Endodermal cell (in vitro differentiated cells): Measurements from ENCODE around the gene NDFIP1. TPM values are rescaled to one million over a fixed set of nuclear protein-coding genes. Genes with fewer than 3 reads are reported as not detected.

Experiments
- DNase-seq: peaks from one replicate; pipeline ENCODE4 v3.0.0-alpha.2; 2017
- H3K27ac ChIP-seq: 2 replicates; pipeline ENCODE4 v1.5.1; 2013; ENCODE audit warnings: mild to moderate bottlenecking, low read depth, low read length, moderate library complexity
- H3K27me3 ChIP-seq: 2 replicates; pipeline ENCODE4 v1.6.1; 2013; ENCODE audit warnings: mild to moderate bottlenecking, low read length, moderate library complexity; ENCODE audit not compliant: insufficient read depth, control insufficient read depth, poor library complexity, severe bottlenecking
- H3K36me3 ChIP-seq: 2 replicates; pipeline ENCODE4 v1.7.0; 2013; ENCODE audit warnings: mild to moderate bottlenecking, low read length, moderate library complexity; ENCODE audit not compliant: control insufficient read depth, insufficient read depth
- H3K4me1 ChIP-seq: one replicate; pipeline ENCODE4 v1.7.0; 2013; ENCODE audit warnings: low read length; ENCODE audit not compliant: control insufficient read depth, insufficient read depth
- H3K4me3 ChIP-seq: 2 replicates; pipeline ENCODE4 v1.5.1; 2013; ENCODE audit warnings: mild to moderate bottlenecking, low read length, moderate library complexity
- H3K9ac ChIP-seq: 2 replicates; pipeline ENCODE4 v1.6.1; 2013; ENCODE audit warnings: mild to moderate bottlenecking, low read length, moderate library complexity; ENCODE audit not compliant: poor library complexity, severe bottlenecking; ENCODE audit errors: extremely low read depth
- H3K9me3 ChIP-seq: 2 replicates; pipeline ENCODE4 v1.6.1; 2013; ENCODE audit warnings: mild to moderate bottlenecking, low read length, moderate library complexity; ENCODE audit not compliant: control insufficient read depth
- H3K27ac Mint-ChIP-seq: 2 replicates; pipeline ENCODE4 v1.8.0; 2020; ENCODE audit warnings: mixed read lengths
- H3K27me3 Mint-ChIP-seq: 2 replicates; pipeline ENCODE4 v1.8.0; 2021; ENCODE audit warnings: mild to moderate bottlenecking, mixed read lengths; ENCODE audit not compliant: insufficient read depth
- H3K36me3 Mint-ChIP-seq: 2 replicates; pipeline ENCODE4 v1.8.0; 2020; ENCODE audit warnings: low read depth, mixed read lengths
- H3K4me1 Mint-ChIP-seq: 2 replicates; pipeline ENCODE4 v1.8.0; 2020; ENCODE audit warnings: mixed read lengths
- H3K4me3 Mint-ChIP-seq: 2 replicates; pipeline ENCODE4 v1.8.0; 2020; ENCODE audit warnings: mild to moderate bottlenecking, moderate library complexity, mixed read lengths
- H3K9me3 Mint-ChIP-seq: 2 replicates; pipeline ENCODE4 v1.8.0; 2020; ENCODE audit warnings: mild to moderate bottlenecking, mixed read lengths
- CTCF ChIP-seq: fragments of 200-600 bp; sonication (generic); conservative IDR thresholded peaks from 2 replicates; pipeline ENCODE4 v1.5.0; 2021; ENCODE audit warnings: antibody characterized with exemption, mild to moderate bottlenecking
- WGBS, 2 experiments: methylation state at CpG; one replicate each; pipeline versions ENCODE4 v1.1.5 to v1.1.7; 2013; ENCODE audit warnings: missing lambda C conversion rate in 2 of 2, mixed read lengths in 1 of 2; ENCODE audit not compliant: insufficient coverage in 1 of 2, insufficient read length in 1 of 2; 5-methylcytosine and 5-hydroxymethylcytosine counted together
- total RNA-seq, 2 donors: library from RNA; stranded (reverse); fragmentation: NEBNext Ultra II Directional in 1 of 2; extraction: Animal tissue kit (Norgen Biotek cat#: 25700) in 1 of 2; gene quantifications; 2 replicates in 1 of 2; 3 replicates in 1 of 2; pipeline ENCODE4 v1.2.1, GENCODE V29; 2021

The NDFIP1 gene
- total RNA-seq, 2 donors from 2014 or later, result 46.2 to 49.0 TPM

GRCh38 chr5:142091012-142091411 lies 17.6 kb upstream of the NDFIP1 start:
- Histone ChIP-seq H3K27ac (no peak overlapping the region), H3K36me3 (no peaks in the 10 kb centered on the region), H3K9me3 (no peaks in the 10 kb centered on the region), H3K9ac (no peak overlapping the region), H3K27me3 (no peaks in the 10 kb centered on the region), H3K4me1 (peaks cover 10% of the 10 kb centered on the region), H3K4me3 (no peak overlapping the region)
- Mint-ChIP-seq H3K27me3 (peaks cover 17% of the 10 kb centered on the region), H3K9me3 (no peaks in the 10 kb centered on the region), H3K4me1 (peaks cover 31% of the 10 kb centered on the region), H3K4me3 (no peak overlapping the region), H3K36me3 (no peaks in the 10 kb centered on the region), H3K27ac (no peak overlapping the region)
- no CpG with 5 or more reads among the region's 1 CpG for WGBS, 2 experiments
- DNase-seq, result no peak
- no peak for TF ChIP-seq CTCF

- H3K9me3 Mint-ChIP-seq, result no peaks in the 10 kb centered on the region
- no peaks in the 10 kb centered on the region for H3K27me3 ChIP-seq
- peaks cover 1% of the 10 kb centered on the region for H3K4me1 ChIP-seq
- no peak overlapping the region for H3K27ac ChIP-seq
- WGBS, 2 experiments, result 0 to 39% methylated on average over 1 to 2 of the region's 2 CpGs
- no peak overlapping the region for H3K27ac Mint-ChIP-seq
- no peaks in the 10 kb centered on the region for H3K9me3 ChIP-seq
- peaks cover 22% of the 10 kb centered on the region for H3K4me1 Mint-ChIP-seq
- peaks cover 17% of the 10 kb centered on the region for H3K27me3 Mint-ChIP-seq
- H3K4me3 ChIP-seq, result no peak overlapping the region
- H3K4me3 Mint-ChIP-seq, result no peak overlapping the region
- no peak overlapping the region for H3K9ac ChIP-seq
- no peak for TF ChIP-seq CTCF
- DNase-seq, result no peak
- H3K36me3 ChIP-seq, result no peaks in the 10 kb centered on the region
- no peaks in the 10 kb centered on the region for H3K36me3 Mint-ChIP-seq
Observed at GRCh38 chr5:142091922-142092321, 16.7 kb upstream of the NDFIP1 start.

- no peak overlapping the region for H3K27ac ChIP-seq
- no peak overlapping the region for H3K9ac ChIP-seq
- WGBS, 2 experiments, result 80 to 89% methylated on average over 2 to 4 of the region's 4 CpGs
- DNase-seq, result no peak
- Mint-ChIP-seq H3K9me3 (no peaks in the 10 kb centered on the region), H3K36me3 (no peaks in the 10 kb centered on the region), H3K27me3 (no peaks in the 10 kb centered on the region), H3K4me3 (no peak overlapping the region), H3K4me1 (peaks cover 30% of the 10 kb centered on the region), H3K27ac (no peak overlapping the region)
- H3K4me1 ChIP-seq, result peaks cover 3% of the 10 kb centered on the region
- no peaks in the 10 kb centered on the region for H3K27me3 ChIP-seq
- H3K4me3 ChIP-seq, result no peak overlapping the region
- no peak for TF ChIP-seq CTCF
- no peaks in the 10 kb centered on the region for H3K9me3 ChIP-seq
- no peaks in the 10 kb centered on the region for H3K36me3 ChIP-seq
Observed at GRCh38 chr5:142095035-142095434, 13.5 kb upstream of the NDFIP1 start.
